KMS-11 (cell line): Measurements from ENCODE around the gene EFCAB6.

Source experiments
- H2AFZ ChIP-seq: fragments of 200-600 bp; sonication (generic); 2 replicates; pipeline ENCODE4 v1.6.1; 2016; ENCODE audit warnings: antibody characterized with exemption, mixed run types, low read depth
- H3K27ac ChIP-seq: fragments of 200-600 bp; sonication (generic); 2 replicates; pipeline ENCODE4 v1.6.1; 2016; ENCODE audit warnings: mild to moderate bottlenecking, mixed run types
- H3K27me3 ChIP-seq: fragments of 200-600 bp; sonication (generic); 2 replicates; pipeline ENCODE4 v1.6.1; 2017; ENCODE audit warnings: mild to moderate bottlenecking, low read depth, mixed run types, moderate library complexity; ENCODE audit not compliant: insufficient read depth
- H3K36me3 ChIP-seq: fragments of 200-600 bp; sonication (generic); 2 replicates; pipeline ENCODE4 v1.6.1; 2017; ENCODE audit warnings: mild to moderate bottlenecking, mixed run types; ENCODE audit not compliant: insufficient read depth
- H3K4me1 ChIP-seq: fragments of 200-600 bp; sonication (generic); 2 replicates; pipeline ENCODE4 v1.6.1; 2016; ENCODE audit warnings: mild to moderate bottlenecking, low read depth, mixed run types; ENCODE audit not compliant: poor library complexity, severe bottlenecking
- H3K4me2 ChIP-seq: fragments of 200-600 bp; sonication (generic); 2 replicates; pipeline ENCODE4 v1.7.0; 2016; ENCODE audit warnings: mild to moderate bottlenecking, mixed run types
- H3K4me3 ChIP-seq: fragments of 200-600 bp; sonication (generic); IDR thresholded peaks from 2 replicates; pipeline ENCODE4 v1.6.1; 2017; ENCODE audit warnings: low read depth, low read length, mixed read lengths; ENCODE audit not compliant: insufficient read depth
- H3K79me2 ChIP-seq: fragments of 200-600 bp; sonication (generic); 2 replicates; pipeline ENCODE4 v1.6.1; 2016; ENCODE audit warnings: low read depth, mixed run types; ENCODE audit not compliant: insufficient read depth
- H3K9ac ChIP-seq: fragments of 200-600 bp; sonication (generic); 2 replicates; pipeline ENCODE4 v1.6.1; 2016; ENCODE audit warnings: mild to moderate bottlenecking, mixed run types
- H4K20me1 ChIP-seq: fragments of 200-600 bp; sonication (generic); 2 replicates; pipeline ENCODE4 v1.6.1; 2016; ENCODE audit warnings: mild to moderate bottlenecking, mixed run types; ENCODE audit not compliant: insufficient read depth
- CTCF ChIP-seq: fragments of 200-600 bp; sonication (generic); conservative IDR thresholded peaks from 2 replicates; pipeline ENCODE4 v1.6.1; 2017; ENCODE audit warnings: low read depth, mild to moderate bottlenecking, antibody characterized with exemption, low read length, moderate library complexity, mixed read lengths

Gene EFCAB6

DNA sequence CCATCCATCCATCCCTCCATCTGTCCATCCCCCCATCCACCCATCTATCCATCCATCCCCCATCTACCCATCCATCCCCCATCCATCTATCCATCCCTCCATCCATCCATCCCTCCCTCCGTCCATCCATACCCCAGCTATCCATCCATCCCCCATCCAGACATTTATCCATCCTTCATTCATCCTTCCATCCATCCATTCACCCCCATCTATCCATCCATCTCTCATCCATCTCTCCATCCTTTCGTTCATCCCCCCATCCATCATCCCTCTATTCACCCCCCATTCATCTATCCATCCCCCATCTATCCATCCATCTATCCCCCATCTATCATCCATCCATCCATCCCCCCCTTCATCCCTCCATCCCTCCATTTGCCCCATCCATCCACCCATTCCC is 302.8 kb downstream of the EFCAB6 start:
- no peak overlapping the region for H2AFZ ChIP-seq
- no peaks in the 10 kb centered on the region; the same call in 1 of the 2 replicates for H3K27me3 ChIP-seq
- no peak overlapping the region for H3K9ac ChIP-seq
- H3K79me2 ChIP-seq = no peaks in the 10 kb centered on the region
- no peaks in the 10 kb centered on the region for H3K36me3 ChIP-seq
- no peak overlapping the region for H3K4me3 ChIP-seq
- no peak overlapping the region for H3K27ac ChIP-seq
- no peak overlapping the region for H3K4me2 ChIP-seq
- no peaks in the 10 kb centered on the region for H4K20me1 ChIP-seq
- TF ChIP-seq CTCF = no peak
- H3K4me1 ChIP-seq = no peaks in the 10 kb centered on the region

DNA sequence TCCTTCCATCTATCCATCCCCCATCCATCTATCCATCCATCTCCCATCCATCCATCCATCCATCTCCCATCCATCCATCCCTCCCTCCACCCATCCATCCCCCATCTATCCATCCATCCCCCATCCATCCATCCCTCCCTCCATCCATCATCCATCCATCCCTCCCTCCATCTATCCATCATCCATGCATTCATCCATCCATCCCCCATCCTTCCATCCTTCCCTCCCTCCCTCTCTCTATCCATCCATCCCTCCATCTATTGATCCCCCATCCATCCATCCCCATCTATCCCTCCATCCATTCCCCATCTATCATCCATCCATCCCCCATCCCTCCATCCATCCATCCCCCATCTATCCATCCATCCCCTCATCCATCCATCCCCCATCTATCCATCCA is 303.6 kb downstream of the EFCAB6 start:
- Histone ChIP-seq H3K4me1 (no peaks in the 10 kb centered on the region), H3K27ac (no peak overlapping the region), H2AFZ (no peak overlapping the region), H3K36me3 (no peaks in the 10 kb centered on the region), H4K20me1 (no peaks in the 10 kb centered on the region), H3K27me3 (no peaks in the 10 kb centered on the region; the same call in 1 of the 2 replicates), H3K9ac (no peak overlapping the region), H3K4me2 (no peak overlapping the region), H3K79me2 (no peaks in the 10 kb centered on the region), H3K4me3 (no peak overlapping the region)
- no peak for TF ChIP-seq CTCF

DNA sequence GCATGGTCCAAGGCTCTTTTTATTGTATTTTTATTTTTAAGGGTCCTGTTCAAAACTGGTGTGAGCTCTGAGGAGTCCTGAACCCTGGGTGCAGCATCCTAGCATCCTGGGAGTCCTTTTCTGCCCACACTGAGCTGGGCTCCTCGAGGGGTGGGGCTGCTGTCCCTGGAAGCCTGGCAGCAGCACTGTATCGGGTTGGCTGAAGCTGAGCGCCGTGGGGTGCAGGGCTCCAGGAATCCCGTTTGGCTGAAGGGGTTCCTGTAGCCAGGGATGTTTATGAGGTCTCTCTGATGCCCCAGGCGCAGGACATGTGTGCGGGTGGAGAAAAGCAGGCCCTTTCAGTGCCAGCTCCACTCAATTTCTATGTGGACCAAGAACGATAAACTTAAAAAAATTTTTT is 304.9 kb downstream of the EFCAB6 start:
- no peaks in the 10 kb centered on the region; the same call in 1 of the 2 replicates for H3K27me3 ChIP-seq
- H3K4me3 ChIP-seq = no peak overlapping the region
- H3K36me3 ChIP-seq = no peaks in the 10 kb centered on the region
- no peak overlapping the region for H3K4me2 ChIP-seq
- no peaks in the 10 kb centered on the region for H4K20me1 ChIP-seq
- no peak overlapping the region for H3K27ac ChIP-seq
- H2AFZ ChIP-seq = no peak overlapping the region
- no peaks in the 10 kb centered on the region for H3K4me1 ChIP-seq
- H3K9ac ChIP-seq = no peak overlapping the region
- TF ChIP-seq CTCF = no peak
- no peaks in the 10 kb centered on the region for H3K79me2 ChIP-seq

- no peak overlapping the region for H3K4me3 ChIP-seq
- H2AFZ ChIP-seq = no peak overlapping the region
- no peaks in the 10 kb centered on the region for H3K36me3 ChIP-seq
- no peak overlapping the region for H3K4me2 ChIP-seq
- TF ChIP-seq CTCF = no peak
- no peaks in the 10 kb centered on the region; the same call in 1 of the 2 replicates for H3K27me3 ChIP-seq
- no peak overlapping the region for H3K9ac ChIP-seq
- no peaks in the 10 kb centered on the region for H3K4me1 ChIP-seq
- no peaks in the 10 kb centered on the region for H3K79me2 ChIP-seq
- no peaks in the 10 kb centered on the region for H4K20me1 ChIP-seq
- no peak overlapping the region for H3K27ac ChIP-seq
Measured at GRCh38 chr22:43506487-43506886, 305.6 kb downstream of the EFCAB6 start.
